SK-N-SH treated with all-trans-retinoic acid at 6 μM for 48 hours (cell line): ENCODE data around the gene STAB2.

Source experiments
- ATAC-seq: fragments of 200-7000 bp; cut with Tn5 transposase; 3 replicates; pipeline ENCODE4 v1.9.1; 2020; ENCODE audit warnings: mild to moderate bottlenecking, moderate library complexity
- BACH2 ChIP-seq: fragments of 250-450 bp; sonication (Bioruptor Pico); IDR thresholded peaks from 2 replicates; pipeline ENCODE4 v1.9.0; 2021; ENCODE audit warnings: mild to moderate bottlenecking, borderline replicate concordance
- CSDC2 ChIP-seq: fragments of 250-450 bp; sonication (Bioruptor Pico); IDR thresholded peaks from 2 replicates; pipeline ENCODE4 v1.5.0; 2020; ENCODE audit warnings: mild to moderate bottlenecking, moderate library complexity
- CSRNP3 ChIP-seq: fragments of 250-450 bp; sonication (Bioruptor Pico); IDR thresholded peaks from 2 replicates; pipeline ENCODE4 v1.5.1; 2021; ENCODE audit warnings: mild to moderate bottlenecking, moderate library complexity
- ESRRG ChIP-seq: fragments of 250-450 bp; sonication (Bioruptor Pico); IDR thresholded peaks from 2 replicates; pipeline ENCODE4 v1.6.1; 2021; ENCODE audit warnings: mild to moderate bottlenecking
- GLIS3 ChIP-seq: fragments of 250-450 bp; sonication (Bioruptor Pico); IDR thresholded peaks from 2 replicates; pipeline ENCODE4 v1.5.0; 2020; ENCODE audit warnings: mild to moderate bottlenecking, moderate library complexity
- ISL1 ChIP-seq: fragments of 250-450 bp; sonication (Bioruptor Pico); IDR thresholded peaks from 2 replicates; pipeline ENCODE4 v2.1.2; 2022; ENCODE audit warnings: mild to moderate bottlenecking, moderate library complexity
- OSR1 ChIP-seq: fragments of 250-450 bp; sonication (Bioruptor Pico); IDR thresholded peaks from 2 replicates; pipeline ENCODE4 v1.8.0; 2022; ENCODE audit warnings: moderate library complexity, mild to moderate bottlenecking, inconsistent platforms
- POU6F1 ChIP-seq: fragments of 250-450 bp; sonication (Bioruptor Pico); IDR thresholded peaks from 2 replicates; pipeline ENCODE4 v1.8.0; 2021; ENCODE audit warnings: low read depth, mild to moderate bottlenecking, moderate library complexity, borderline replicate concordance
- PPARA ChIP-seq: fragments of 250-450 bp; sonication (Bioruptor Pico); IDR thresholded peaks from 2 replicates; pipeline ENCODE4 v1.5.0; 2020; ENCODE audit warnings: mild to moderate bottlenecking, borderline replicate concordance
- RARB ChIP-seq: fragments of 250-450 bp; sonication (Bioruptor Pico); IDR thresholded peaks from 2 replicates; pipeline ENCODE4 v1.8.0; 2021; ENCODE audit warnings: mild to moderate bottlenecking, moderate library complexity
- SNAI2 ChIP-seq: fragments of 250-450 bp; sonication (Bioruptor Pico); IDR thresholded peaks from 2 replicates; pipeline ENCODE4 v1.5.0; 2020; ENCODE audit warnings: mild to moderate bottlenecking, moderate library complexity
- TCF4 ChIP-seq: fragments of 250-450 bp; sonication (Bioruptor Pico); IDR thresholded peaks from 2 replicates; pipeline ENCODE4 v1.8.0; 2021; ENCODE audit warnings: mild to moderate bottlenecking, moderate library complexity, borderline replicate concordance
- TOX ChIP-seq: fragments of 250-450 bp; sonication (Bioruptor Pico); IDR thresholded peaks from 2 replicates; pipeline ENCODE4 v1.8.0; 2021; ENCODE audit warnings: mild to moderate bottlenecking, moderate library complexity, borderline replicate concordance
- TSHZ2 ChIP-seq: fragments of 250-450 bp; sonication (Bioruptor Pico); IDR thresholded peaks from 2 replicates; pipeline ENCODE4 v1.5.0; 2020; ENCODE audit warnings: mild to moderate bottlenecking, moderate library complexity
- ZC3H10 ChIP-seq: fragments of 250-450 bp; sonication (Bioruptor Pico); IDR thresholded peaks from 2 replicates; pipeline ENCODE4 v1.5.1; 2021; ENCODE audit warnings: mild to moderate bottlenecking, moderate library complexity
- ZFP30 ChIP-seq: fragments of 450-650 bp; formaldehyde crosslinking; IDR thresholded peaks from 2 replicates; pipeline ENCODE4 v1.5.0; 2022; ENCODE audit warnings: mild to moderate bottlenecking, moderate library complexity
- ZNF565 ChIP-seq: fragments of 450-650 bp; formaldehyde crosslinking; conservative IDR thresholded peaks from 2 replicates; pipeline ENCODE4 v1.5.0; 2020; ENCODE audit warnings: low read depth, mild to moderate bottlenecking, moderate library complexity
- ZNF70 ChIP-seq: fragments of 450-650 bp; formaldehyde crosslinking; IDR thresholded peaks from 2 replicates; pipeline ENCODE4 v1.5.0; 2020; ENCODE audit warnings: mild to moderate bottlenecking, moderate library complexity
- ZNF8 ChIP-seq: fragments of 450-650 bp; formaldehyde crosslinking; IDR thresholded peaks from 2 replicates; pipeline ENCODE4 v1.5.0; 2020; ENCODE audit warnings: mild to moderate bottlenecking, moderate library complexity
- TF ChIP-seq, protein P1 (sequence below): fragments of 250-450 bp; sonication (Bioruptor Pico); IDR thresholded peaks from 2 replicates; pipeline ENCODE4 v1.5.1; 2020; ENCODE audit warnings: low read depth, mild to moderate bottlenecking, moderate library complexity

Gene STAB2

DNA sequence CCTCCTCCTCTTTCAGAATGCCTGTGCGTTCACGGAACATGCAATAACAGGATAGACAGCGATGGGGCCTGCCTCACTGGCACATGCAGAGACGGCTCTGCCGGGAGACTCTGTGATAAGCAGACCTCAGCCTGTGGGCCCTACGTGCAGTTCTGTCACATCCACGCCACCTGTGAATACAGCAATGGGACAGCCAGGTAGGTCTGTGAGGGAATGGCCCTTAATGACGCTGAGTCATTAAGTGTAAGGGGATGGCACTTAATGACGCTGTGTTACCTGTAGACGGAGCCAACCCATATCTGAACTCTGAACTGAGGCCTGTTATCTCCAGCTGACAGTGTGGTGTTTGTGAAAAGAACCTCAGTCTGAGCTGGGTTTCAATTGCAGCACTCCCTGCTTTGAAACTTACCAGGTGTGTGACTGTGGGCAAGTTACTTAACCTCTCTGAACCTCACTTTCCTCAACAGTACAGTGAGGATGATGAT is 86.9 kb downstream of the STAB2 start:
- TF ChIP-seq ZNF8 (CRISPR knock-in tag) (no peak), GLIS3 (CRISPR knock-in tag) (no peak)
- no peak for ATAC-seq

- no peak for ATAC-seq
- TF ChIP-seq BACH2 (no peak), SNAI2 (CRISPR knock-in tag) (no peak), POU6F1 (CRISPR knock-in tag) (no peak), ESRRG (no peak), ZC3H10 (no peak), ZNF70 (CRISPR knock-in tag) (no peak), ZFP30 (no peak), ZNF8 (CRISPR knock-in tag) (no peak), ISL1 (CRISPR knock-in tag) (no peak), CSDC2 (CRISPR knock-in tag) (no peak), OSR1 (CRISPR knock-in tag) (no peak)
- TF ChIP-seq, protein P1, sequence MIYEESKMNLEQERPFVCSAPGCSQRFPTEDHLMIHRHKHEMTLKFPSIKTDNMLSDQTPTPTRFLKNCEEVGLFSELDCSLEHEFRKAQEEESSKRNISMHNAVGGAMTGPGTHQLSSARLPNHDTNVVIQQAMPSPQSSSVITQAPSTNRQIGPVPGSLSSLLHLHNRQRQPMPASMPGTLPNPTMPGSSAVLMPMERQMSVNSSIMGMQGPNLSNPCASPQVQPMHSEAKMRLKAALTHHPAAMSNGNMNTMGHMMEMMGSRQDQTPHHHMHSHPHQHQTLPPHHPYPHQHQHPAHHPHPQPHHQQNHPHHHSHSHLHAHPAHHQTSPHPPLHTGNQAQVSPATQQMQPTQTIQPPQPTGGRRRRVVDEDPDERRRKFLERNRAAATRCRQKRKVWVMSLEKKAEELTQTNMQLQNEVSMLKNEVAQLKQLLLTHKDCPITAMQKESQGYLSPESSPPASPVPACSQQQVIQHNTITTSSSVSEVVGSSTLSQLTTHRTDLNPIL (CRISPR knock-in tag), result no peak
These were observed 89.8 kb downstream of the STAB2 start for GRCh38 chr12:103676893-103677292.

DNA sequence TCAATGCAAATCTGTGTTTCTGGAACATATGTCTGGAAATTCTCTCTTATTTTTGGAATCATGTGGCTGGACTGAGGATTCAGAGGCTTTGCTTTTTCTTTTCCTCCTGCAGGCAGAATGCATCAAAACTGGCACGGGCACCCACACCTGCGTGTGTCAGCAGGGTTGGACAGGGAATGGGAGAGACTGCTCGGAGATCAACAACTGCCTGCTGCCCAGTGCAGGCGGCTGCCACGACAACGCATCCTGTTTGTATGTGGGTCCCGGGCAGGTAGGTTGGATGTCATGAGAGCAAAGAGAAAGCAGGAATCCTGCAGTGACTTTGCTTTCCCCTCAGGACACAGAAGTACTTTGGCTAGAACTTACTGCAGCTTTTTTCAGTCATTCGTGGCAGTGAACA is 90.3 kb downstream of the STAB2 start:
- ATAC-seq, result no peak
- no peak for TF ChIP-seq ZNF70 (CRISPR knock-in tag)
- no peak for TF ChIP-seq TSHZ2 (CRISPR knock-in tag)
- TF ChIP-seq TOX (CRISPR knock-in tag), result no peak
- TF ChIP-seq, protein P1 (CRISPR knock-in tag), result no peak
- TF ChIP-seq ZNF565 (CRISPR knock-in tag), result no peak
- TF ChIP-seq ZC3H10, result no peak
- TF ChIP-seq ESRRG, result no peak
- TF ChIP-seq OSR1 (CRISPR knock-in tag), result no peak

GRCh38 chr12:103677905-103678304 is 90.8 kb downstream of the STAB2 start:
- TF ChIP-seq PPARA, result no peak
- TF ChIP-seq ESRRG, result no peak
- no peak for TF ChIP-seq CSRNP3
- no peak for TF ChIP-seq TCF4
- no peak for TF ChIP-seq ZC3H10
- TF ChIP-seq TSHZ2 (CRISPR knock-in tag), result no peak
- TF ChIP-seq GLIS3 (CRISPR knock-in tag), result no peak
- no peak for TF ChIP-seq RARB (CRISPR knock-in tag)
- TF ChIP-seq ZNF565 (CRISPR knock-in tag), result no peak
- no peak for TF ChIP-seq BACH2
- ATAC-seq, result no peak
